Rectal smooth muscle tissue (tissue), 1 donor: ENCODE results near the gene TRIM14.
A peak's percentile ranks its signal among the peaks of the same experiment; 100 is the strongest.
"Not testable (repeated sequence)": the region's sequence is repeated elsewhere in the genome, so short reads cannot be mapped to it uniquely, and the experiment has no call there.

ENCODE experiments used
- H3K27ac ChIP-seq: one replicate; pipeline ENCODE4 v1.7.0; 2013; ENCODE audit warnings: low read depth, low read length, inconsistent platforms
- H3K27me3 ChIP-seq: one replicate; pipeline ENCODE4 v1.7.0; 2013; ENCODE audit warnings: low read length; ENCODE audit not compliant: control insufficient read depth, insufficient read depth
- H3K36me3 ChIP-seq: one replicate; pipeline ENCODE4 v1.7.0; 2013; ENCODE audit warnings: low read length; ENCODE audit not compliant: control insufficient read depth, insufficient read depth
- H3K4me1 ChIP-seq: one replicate; pipeline ENCODE4 v1.7.0; 2013; ENCODE audit warnings: low read length; ENCODE audit not compliant: control insufficient read depth, insufficient read depth
- H3K4me3 ChIP-seq: one replicate; pipeline ENCODE4 v1.7.0; 2013; ENCODE audit warnings: low read length
- H3K9ac ChIP-seq: one replicate; pipeline ENCODE4 v1.7.0; 2013; ENCODE audit warnings: low read length

The TRIM14 gene

DNA sequence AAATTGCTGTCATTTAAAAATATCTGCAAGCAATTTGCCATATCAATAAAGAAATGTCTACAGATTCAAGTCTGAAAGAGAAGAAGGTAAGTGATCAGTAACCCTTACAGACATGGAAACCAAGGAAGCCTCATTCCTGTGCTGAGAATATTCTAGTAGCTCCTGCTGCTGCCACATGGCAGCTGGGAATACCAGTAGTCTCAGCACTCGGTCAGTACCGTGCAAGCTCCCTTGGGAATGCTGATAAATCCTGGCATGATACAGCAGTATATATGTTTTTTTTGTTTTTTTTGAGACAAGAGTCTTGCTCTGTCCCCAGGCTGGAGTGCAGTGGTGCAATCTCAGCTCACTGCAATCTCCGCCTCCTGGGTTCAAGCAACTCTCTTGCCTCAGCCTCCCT, 34.6 kb downstream of the TRIM14 start:
- no peak overlapping the region for H3K9ac ChIP-seq
- no peak overlapping the region for H3K27ac ChIP-seq
- H3K36me3 ChIP-seq = peaks cover 12% of the 10 kb centered on the region
- no peak overlapping the region for H3K4me3 ChIP-seq
- no peaks in the 10 kb centered on the region for H3K27me3 ChIP-seq
- no peaks in the 10 kb centered on the region for H3K4me1 ChIP-seq

DNA sequence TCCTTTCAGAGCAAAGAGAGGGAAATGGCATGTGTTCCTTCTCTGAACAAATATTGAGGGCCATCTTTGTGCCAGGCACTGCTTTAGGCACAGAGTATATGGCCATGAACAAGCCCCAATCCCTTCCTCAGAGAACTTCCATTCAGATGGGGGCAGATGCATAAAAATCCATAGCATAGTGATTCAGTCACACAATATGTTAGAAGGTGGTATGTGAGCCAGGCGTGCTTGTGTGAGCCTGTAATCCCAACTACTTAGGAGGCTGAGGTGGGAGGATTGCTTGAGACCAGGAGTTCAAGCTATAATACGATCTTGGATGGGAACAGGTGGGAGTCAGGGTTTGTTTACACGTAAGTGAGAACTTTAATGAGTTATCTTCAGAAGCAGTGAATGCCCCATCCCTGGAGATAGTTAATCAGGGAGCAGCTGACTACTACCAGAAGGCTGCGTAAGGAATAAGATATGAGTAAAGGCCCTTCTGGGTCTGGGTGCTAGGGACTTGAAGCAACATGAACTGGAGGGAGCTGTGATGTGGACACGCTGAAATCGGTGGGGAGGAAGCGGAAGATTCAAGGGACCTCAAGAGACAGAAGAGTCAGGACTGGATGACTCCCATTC, 35.3 kb downstream of the TRIM14 start:
- H3K27ac ChIP-seq = no peak overlapping the region

DNA sequence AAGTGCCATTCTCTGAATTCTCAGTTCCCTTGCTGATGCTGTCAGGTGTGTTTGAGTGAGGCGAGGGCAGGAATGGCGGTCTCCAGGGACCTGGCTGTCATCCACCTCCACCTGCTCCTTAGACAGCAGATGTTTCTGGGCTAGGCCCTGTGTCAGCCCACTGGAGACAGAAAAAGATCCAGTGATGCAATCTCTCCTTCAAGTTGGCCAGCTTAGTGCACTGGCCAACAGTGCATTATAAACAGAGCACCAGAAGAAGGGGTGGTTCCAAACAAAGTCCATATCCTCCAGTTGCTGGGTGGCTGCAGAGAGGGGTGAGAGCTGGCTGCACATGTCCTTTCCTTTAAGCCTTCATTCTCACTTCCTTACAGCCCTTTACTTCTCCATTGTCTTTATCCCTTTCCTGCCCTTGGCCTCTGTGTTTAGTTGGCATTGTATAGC, 35.9 kb downstream of the TRIM14 start:
- no peak overlapping the region for H3K27ac ChIP-seq
- no peak overlapping the region for H3K4me3 ChIP-seq
- H3K27me3 ChIP-seq = no peaks in the 10 kb centered on the region
- H3K36me3 ChIP-seq = peaks cover 15% of the 10 kb centered on the region
- H3K4me1 ChIP-seq = no peaks in the 10 kb centered on the region
- no peak overlapping the region for H3K9ac ChIP-seq

More for the DNA sequence above, 35.3 kb downstream of the TRIM14 start:
- no peak overlapping the region for H3K4me3 ChIP-seq
- H3K36me3 ChIP-seq = peaks cover 12% of the 10 kb centered on the region
- no peaks in the 10 kb centered on the region for H3K27me3 ChIP-seq
- H3K4me1 ChIP-seq = no peaks in the 10 kb centered on the region
- H3K9ac ChIP-seq = no peak overlapping the region

DNA sequence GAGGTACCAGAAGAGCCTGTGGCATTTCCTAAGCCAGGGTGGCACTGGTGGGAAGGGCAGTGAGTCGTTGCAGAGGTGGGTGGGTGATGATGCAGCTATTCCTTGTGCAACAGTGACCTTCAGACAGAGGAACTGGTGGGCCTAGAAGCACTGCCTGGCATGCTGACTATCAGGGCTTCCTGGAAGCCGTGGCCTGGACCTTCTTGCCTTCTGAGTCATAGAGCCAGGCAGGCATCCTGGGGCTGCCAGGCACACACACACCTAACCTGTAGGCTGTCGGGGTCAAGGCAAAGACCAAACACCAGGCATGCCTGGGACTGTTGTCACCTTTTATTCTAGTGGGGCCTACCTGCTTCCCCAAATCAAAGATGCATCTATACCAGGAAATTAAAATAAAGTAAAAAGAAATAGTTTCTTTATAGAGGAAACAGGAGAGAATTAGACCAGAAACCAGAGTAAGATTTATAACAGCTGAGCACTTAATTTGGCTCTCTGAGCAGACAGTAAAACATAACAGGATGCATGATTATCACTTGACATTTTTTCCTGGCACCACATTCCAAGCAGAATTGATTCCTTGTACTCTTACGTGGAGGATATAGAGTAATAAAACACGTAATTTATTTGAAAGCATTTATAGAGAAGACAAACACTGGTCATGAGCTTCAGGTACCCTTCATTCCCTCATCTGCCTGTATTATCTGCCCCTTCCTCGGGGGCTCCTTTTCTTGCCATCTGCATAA, 37.4 kb downstream of the TRIM14 start:
- H3K4me3 ChIP-seq = no peak overlapping the region
- peaks cover 20% of the 10 kb centered on the region for H3K36me3 ChIP-seq
- H3K4me1 ChIP-seq = no peaks in the 10 kb centered on the region
- H3K27ac ChIP-seq = no peak overlapping the region
- no peak overlapping the region for H3K9ac ChIP-seq
- H3K27me3 ChIP-seq = no peaks in the 10 kb centered on the region

DNA sequence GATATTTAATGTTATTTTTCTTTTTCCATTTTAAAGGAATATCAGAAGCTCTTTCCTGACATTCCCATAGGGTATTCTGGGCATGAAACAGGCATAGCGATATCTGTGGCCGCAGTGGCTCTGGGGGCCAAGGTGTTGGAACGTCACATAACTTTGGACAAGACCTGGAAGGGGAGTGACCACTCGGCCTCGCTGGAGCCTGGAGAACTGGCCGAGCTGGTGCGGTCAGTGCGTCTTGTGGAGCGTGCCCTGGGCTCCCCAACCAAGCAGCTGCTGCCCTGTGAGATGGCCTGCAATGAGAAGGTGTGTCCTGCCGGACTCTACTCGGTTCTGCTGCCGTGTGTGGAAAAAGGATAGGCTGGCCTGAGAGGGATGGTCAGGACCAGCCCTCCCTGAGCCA, 38.2 kb downstream of the TRIM14 start:
- H3K4me3 ChIP-seq = no peak overlapping the region
- H3K27me3 ChIP-seq = no peaks in the 10 kb centered on the region
- no peak overlapping the region for H3K27ac ChIP-seq
- no peaks in the 10 kb centered on the region for H3K4me1 ChIP-seq
- H3K36me3 ChIP-seq = peaks cover 20% of the 10 kb centered on the region
- no peak overlapping the region for H3K9ac ChIP-seq

DNA sequence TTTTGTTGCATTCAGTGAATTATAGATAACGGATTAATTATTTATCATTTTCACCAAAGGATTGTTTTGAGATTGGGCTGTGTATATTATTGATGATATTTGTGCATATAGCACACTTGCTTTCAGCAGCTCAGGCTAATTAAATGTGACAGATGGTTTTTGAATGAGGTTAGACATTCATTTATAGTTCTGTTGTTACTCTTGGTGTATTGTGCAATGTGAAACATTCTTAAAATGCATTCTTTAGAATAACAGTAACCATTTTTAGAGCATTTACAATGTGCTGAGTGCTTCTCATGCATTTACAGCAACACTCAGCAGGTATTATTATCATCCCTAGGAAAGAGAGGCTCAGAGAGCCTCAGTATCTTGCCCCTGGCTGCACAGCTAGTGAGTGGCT, 38.7 kb downstream of the TRIM14 start:
- Histone ChIP-seq H3K36me3 (peaks cover 20% of the 10 kb centered on the region), H3K27ac (no peak overlapping the region), H3K9ac (no peak overlapping the region), H3K27me3 (no peaks in the 10 kb centered on the region), H3K4me3 (no peak overlapping the region), H3K4me1 (no peaks in the 10 kb centered on the region)

DNA sequence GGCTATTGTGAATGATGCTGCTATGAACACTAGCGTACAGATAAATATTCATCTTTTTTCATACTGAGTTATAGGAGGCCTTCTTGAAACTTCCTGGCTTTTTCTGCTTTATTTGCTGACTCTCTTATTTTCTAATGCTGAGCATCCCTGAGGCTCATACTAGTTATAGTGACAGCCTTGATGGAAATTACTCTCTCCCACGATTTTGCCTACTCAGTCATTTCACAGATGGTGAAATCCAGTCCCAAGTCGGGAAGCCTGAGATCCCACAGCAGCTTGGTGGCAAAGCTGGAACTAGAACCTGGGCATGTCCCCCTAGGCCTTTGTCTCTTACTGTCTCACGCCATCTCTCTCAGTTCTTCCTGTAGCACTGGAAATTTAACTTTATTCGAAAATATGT, 40.1 kb downstream of the TRIM14 start:
- Histone ChIP-seq H3K27me3 (no peaks in the 10 kb centered on the region), H3K4me3 (no peak overlapping the region), H3K36me3 (peaks cover 20% of the 10 kb centered on the region), H3K27ac (no peak overlapping the region), H3K9ac (no peak overlapping the region), H3K4me1 (no peaks in the 10 kb centered on the region)

DNA sequence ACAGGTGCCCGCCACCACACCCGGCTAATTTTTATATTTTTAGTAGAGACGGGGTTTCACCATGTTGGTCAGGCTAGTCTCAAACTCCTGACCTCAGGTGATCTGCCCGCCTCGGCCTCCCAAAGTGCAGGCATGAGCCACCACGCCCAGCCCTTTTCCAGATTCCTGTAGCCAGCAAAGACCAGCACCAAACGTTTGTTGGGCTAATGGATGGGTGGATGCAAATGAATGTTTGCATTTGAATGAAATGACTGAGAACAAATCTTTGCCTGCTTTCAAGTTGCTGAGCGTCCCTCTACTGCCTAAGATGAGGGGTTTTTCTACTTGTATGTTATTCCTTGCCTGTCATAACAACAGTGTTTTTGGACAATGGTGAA, 42.5 kb downstream of the TRIM14 start:
- peaks cover 19% of the 10 kb centered on the region for H3K36me3 ChIP-seq
- not testable (repeated sequence) for H3K27ac ChIP-seq, H3K27me3 ChIP-seq, H3K9ac ChIP-seq, H3K4me3 ChIP-seq, H3K4me1 ChIP-seq

DNA sequence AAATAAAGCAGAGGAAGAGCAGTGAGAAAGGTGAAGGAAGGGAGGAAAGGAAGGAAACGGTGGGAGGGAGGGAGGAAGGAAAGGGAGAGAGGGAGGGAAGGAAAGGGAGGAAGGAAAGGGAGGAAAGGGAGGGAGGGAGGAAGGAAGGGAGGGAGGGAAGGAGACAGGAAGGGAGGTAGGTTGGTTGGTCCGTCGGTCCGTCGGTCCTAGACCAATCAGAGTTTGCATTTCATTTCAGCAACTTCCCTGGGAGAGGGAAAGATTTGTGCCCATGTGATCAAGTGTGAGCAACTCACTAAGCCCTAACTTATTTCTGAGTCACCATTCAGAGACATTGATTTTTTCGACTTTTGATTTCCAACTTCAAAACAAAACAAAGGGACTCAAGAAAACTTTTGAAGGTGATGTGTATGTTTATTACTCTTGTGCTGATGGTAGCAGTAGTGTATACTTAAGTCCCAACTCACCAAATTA, 43.7 kb downstream of the TRIM14 start:
- Histone ChIP-seq H3K27me3 (no peaks in the 10 kb centered on the region), H3K36me3 (peaks cover 11% of the 10 kb centered on the region), H3K4me1 (no peaks in the 10 kb centered on the region), H3K4me3 (no peak overlapping the region), H3K27ac (no peak overlapping the region), H3K9ac (peak overlapping the region; percentile 17)

DNA sequence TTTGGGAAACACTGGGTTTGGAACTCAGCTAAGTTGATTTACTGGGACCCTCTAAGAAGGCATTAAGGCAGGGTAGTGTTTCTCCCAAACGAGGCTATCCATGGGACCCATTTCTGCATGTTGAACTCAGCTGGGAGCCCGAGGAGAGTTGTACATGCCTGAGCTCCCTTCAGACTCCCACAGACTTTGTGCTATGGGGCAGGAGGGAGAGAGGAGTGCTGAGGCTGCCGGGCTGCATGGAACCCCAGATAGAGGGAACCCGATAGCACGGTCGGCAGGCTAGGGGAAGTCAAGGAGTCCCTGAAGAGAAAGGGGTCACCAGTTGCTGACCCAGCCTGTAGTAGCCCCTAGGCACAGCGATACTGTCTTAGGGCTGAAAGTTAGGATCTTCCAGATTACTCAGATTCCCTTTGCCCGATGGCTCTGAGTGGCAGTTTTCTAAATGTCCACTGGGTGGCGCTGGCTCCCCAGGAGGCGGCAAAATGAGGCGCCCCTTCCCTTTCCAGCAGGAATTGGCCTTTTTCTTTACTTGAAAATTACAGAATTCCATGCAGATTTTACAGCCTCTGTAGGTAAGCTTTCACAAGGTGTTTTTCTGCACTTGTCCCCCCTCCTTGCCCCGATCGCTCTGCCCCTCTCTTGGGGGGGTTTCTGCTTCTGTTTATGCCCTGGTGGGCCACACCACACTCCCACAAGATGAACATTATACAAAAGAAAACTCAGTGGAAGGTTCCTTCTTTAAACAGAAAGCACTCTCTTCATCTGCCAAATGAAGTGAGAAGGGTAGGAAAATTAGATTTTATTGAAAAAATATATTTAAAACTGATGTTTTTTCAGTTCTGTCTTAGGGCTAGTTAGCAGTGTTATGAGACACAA, 44.7 kb downstream of the TRIM14 start:
- H3K9ac ChIP-seq = no peak overlapping the region
- H3K4me1 ChIP-seq = no peaks in the 10 kb centered on the region
- no peak overlapping the region for H3K4me3 ChIP-seq
- no peaks in the 10 kb centered on the region for H3K27me3 ChIP-seq
- no peak overlapping the region for H3K27ac ChIP-seq
- peaks cover 11% of the 10 kb centered on the region for H3K36me3 ChIP-seq

DNA sequence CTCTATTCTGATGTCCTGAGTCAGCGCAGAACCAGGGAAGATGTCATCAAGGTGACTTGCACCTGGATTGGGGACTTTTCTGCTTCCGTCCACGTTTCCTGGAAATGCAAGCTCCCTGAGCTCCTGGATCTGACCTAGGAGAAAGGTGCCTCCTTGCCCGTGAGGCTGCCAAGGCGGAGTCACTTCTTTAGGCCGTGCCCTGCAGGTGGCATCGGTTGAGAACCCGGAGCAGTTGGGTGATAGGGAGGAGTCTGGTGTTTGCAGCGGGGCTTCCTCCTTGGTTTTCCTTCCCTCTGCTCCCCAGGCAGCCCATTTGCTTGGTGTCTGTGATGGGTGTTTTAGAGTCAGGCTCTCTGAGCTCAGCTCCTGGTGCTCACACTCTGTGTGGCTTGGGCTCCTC, 47.3 kb downstream of the TRIM14 start:
- H3K36me3 ChIP-seq = peaks cover 2% of the 10 kb centered on the region
- H3K9ac ChIP-seq = no peak overlapping the region
- no peaks in the 10 kb centered on the region for H3K27me3 ChIP-seq
- no peak overlapping the region for H3K27ac ChIP-seq
- H3K4me3 ChIP-seq = peak overlapping the region; percentile 0
- H3K4me1 ChIP-seq = no peaks in the 10 kb centered on the region

DNA sequence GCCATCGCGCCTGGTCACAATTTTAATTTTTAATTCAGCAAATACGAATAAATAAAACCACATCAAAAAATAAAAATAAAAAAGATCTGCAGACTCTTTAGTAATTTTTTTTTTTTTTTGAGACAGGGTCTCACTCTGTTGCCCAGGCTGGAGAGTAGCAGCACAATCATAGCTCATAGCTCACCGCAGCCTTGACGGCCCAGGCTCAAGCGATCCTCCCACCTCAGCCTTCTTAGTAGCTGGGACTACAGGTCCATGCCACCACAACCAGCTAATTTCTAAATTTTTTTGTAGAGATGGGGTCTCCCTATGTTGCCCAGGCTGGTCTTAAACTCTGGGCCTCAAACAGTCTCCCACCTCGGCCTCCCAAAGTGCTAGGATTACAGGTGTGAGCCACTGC, 48.3 kb downstream of the TRIM14 start:
- H3K9ac ChIP-seq = no peak overlapping the region
- peaks cover 2% of the 10 kb centered on the region for H3K36me3 ChIP-seq
- no peaks in the 10 kb centered on the region for H3K4me1 ChIP-seq
- no peaks in the 10 kb centered on the region for H3K27me3 ChIP-seq
- no peak overlapping the region for H3K4me3 ChIP-seq
- no peak overlapping the region for H3K27ac ChIP-seq
